Tibial nerve (tissue), 3 donors: ENCODE data around the gene PTPRE.

ENCODE experiments used
- CTCF ChIP-seq, 5 experiments: fragments of 200-600 bp in 3 of 5; fragments of 450-650 bp in 2 of 5; sonication (generic) in 3 of 5; IDR thresholded peaks; one replicate each; pipeline ENCODE4 v1.5.1; 2016 to 2019; ENCODE audit warnings: antibody characterized with exemption in 5 of 5, mild to moderate bottlenecking in 3 of 5, moderate library complexity in 2 of 5
- POLR2A ChIP-seq, 2 donors: fragments of 450-650 bp; IDR thresholded peaks; one replicate each; pipeline ENCODE4 v1.6.1; 2017; ENCODE audit warnings: antibody characterized with exemption in 2 of 2, mild to moderate bottlenecking in 2 of 2, moderate library complexity in 2 of 2

GRCh38 chr10:127959428-127959827 is 52.5 kb downstream of the PTPRE start:
- no peak for TF ChIP-seq POLR2A (IDR thresholded peaks at IDR 0.05)
- TF ChIP-seq CTCF (IDR thresholded peaks at IDR 0.05) = no peak
